HEK293T (cell line): ENCODE results near the gene CADPS2.

Experiments
- BHLHE40 ChIP-seq: fragments of 450-650 bp; IDR thresholded peaks from 2 replicates; pipeline ENCODE4 v1.6.1; 2016; ENCODE audit warnings: mild to moderate bottlenecking, moderate library complexity, borderline replicate concordance
- ELF4 ChIP-seq: fragments of 450-650 bp; IDR thresholded peaks from 2 replicates; pipeline ENCODE4 v1.6.1; 2017; ENCODE audit warnings: antibody characterized with exemption
- FOXA1 ChIP-seq: fragments of 450-650 bp; IDR thresholded peaks from 2 replicates; pipeline ENCODE4 v1.6.1; 2016; ENCODE audit warnings: mild to moderate bottlenecking
- SP1 ChIP-seq: fragments of 450-650 bp; IDR thresholded peaks from 2 replicates; pipeline ENCODE4 v1.6.1; 2017
- SUZ12 ChIP-seq: fragments of 450-650 bp; IDR thresholded peaks from 2 replicates; pipeline ENCODE4 v1.6.1; 2016; ENCODE audit warnings: mild to moderate bottlenecking
- TARDBP ChIP-seq: fragments of 450-650 bp; IDR thresholded peaks from 2 replicates; pipeline ENCODE4 v1.6.1; 2016
- ZNF384 ChIP-seq: fragments of 450-650 bp; IDR thresholded peaks from 2 replicates; pipeline ENCODE4 v1.6.1; 2016

GRCh38 chr7:122638459-122638858, 247.8 kb downstream of the CADPS2 start:
- TF ChIP-seq SP1 (no peak), ZNF384 (no peak), SUZ12 (no peak), BHLHE40 (no peak), FOXA1 (no peak), ELF4 (no peak), TARDBP (no peak)
